HG02943 (cell line): Measurements from ENCODE around the gene FSCN2.

Source experiments
- ATAC-seq: cut with Tn5 transposase; IDR thresholded peaks from one replicate; pipeline ENCODE4 v1.9.1; 2021; ENCODE audit warnings: mild to moderate bottlenecking, low read depth, moderate library complexity; ENCODE audit not compliant: unreplicated experiment

FSCN2 gene, protein sequence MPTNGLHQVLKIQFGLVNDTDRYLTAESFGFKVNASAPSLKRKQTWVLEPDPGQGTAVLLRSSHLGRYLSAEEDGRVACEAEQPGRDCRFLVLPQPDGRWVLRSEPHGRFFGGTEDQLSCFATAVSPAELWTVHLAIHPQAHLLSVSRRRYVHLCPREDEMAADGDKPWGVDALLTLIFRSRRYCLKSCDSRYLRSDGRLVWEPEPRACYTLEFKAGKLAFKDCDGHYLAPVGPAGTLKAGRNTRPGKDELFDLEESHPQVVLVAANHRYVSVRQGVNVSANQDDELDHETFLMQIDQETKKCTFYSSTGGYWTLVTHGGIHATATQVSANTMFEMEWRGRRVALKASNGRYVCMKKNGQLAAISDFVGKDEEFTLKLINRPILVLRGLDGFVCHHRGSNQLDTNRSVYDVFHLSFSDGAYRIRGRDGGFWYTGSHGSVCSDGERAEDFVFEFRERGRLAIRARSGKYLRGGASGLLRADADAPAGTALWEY

DNA sequence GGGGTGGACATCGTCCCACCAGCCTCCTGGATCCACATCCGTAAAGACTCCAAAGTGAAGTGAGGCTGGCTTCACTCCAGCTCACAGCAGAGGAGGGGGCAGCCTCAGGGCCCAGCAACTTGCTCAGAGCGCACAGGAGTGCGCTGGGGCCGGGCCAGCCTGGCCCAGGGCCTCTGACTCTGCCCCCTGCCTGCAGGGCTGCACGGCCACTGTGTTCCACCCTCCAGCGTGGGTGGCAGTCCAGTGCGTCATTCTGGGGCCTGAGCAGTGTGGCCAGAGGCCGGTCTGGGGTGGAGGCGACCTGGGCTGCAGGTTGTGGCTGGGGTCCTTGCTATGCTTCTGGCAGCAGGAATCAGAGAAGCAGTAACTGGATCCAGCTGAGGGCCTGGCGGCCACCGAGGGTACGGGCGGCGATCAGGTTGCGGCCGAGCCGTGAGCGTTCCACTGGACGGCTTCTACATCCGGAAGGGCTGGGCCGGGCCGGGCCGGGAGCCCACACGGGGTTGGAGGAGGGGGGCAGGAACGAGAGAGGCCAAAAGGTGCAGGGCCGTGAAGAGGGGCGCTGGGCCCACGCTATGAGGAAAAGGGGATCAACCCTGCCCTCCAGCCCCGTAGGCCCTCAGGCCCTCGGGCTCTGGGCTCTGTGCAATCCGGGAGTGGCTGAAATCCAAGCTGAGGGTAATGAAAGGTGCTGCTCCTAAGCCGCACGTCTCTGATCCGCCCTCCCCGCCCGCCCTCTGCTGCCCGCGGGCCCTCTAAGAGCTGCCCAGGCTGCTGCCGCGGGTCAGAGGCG lies at the start of gene FSCN2:
TSS of gene FSCN2 (plus strand) at position 787 of the 793 bp plus-strand sequence. CDS start 155 bp downstream, outside the sequence.
- no peak for ATAC-seq

DNA sequence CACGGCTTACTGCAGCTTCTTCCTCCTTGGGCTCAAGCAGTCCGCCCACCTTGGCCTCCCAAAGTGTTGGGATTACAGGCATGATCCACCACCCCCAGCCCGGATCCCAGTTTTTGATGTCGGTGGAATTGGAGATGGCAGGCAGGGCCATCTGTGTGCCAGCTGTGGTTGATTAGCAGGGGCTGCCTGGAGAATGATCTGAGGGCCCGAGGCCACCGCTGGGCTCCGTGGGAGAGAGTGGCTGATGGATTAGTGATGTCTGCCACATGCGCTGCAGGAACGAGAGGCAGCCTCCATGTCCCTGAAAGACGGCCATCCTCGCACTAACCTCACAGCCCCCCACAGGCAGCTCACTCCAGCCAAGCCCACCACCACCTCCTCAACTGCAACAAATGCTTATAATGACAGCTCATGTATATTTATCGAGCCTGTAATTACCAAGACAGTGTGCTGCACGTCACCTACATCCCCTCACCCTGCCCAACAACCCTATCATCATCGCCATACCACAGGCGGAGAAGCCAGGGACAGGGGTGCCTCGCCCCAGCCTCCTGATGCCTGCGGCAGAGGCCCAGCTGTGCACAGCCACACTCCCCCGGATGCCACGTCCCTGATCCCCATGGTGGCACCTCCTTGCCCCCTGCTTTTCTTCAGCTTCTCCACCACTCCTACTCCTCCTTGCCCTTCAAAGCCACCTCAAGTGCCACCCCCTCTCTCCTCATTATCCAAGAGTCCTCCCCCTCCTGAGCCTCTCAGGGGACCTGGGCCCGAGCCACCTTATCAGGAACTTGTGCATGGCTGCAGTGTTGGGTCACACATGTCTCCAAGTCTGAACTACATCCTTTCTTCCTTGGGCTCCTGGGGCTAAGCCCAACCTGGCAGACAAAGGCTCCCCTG lies 48.8 kb upstream of the FSCN2 start:
- no peak for ATAC-seq

DNA sequence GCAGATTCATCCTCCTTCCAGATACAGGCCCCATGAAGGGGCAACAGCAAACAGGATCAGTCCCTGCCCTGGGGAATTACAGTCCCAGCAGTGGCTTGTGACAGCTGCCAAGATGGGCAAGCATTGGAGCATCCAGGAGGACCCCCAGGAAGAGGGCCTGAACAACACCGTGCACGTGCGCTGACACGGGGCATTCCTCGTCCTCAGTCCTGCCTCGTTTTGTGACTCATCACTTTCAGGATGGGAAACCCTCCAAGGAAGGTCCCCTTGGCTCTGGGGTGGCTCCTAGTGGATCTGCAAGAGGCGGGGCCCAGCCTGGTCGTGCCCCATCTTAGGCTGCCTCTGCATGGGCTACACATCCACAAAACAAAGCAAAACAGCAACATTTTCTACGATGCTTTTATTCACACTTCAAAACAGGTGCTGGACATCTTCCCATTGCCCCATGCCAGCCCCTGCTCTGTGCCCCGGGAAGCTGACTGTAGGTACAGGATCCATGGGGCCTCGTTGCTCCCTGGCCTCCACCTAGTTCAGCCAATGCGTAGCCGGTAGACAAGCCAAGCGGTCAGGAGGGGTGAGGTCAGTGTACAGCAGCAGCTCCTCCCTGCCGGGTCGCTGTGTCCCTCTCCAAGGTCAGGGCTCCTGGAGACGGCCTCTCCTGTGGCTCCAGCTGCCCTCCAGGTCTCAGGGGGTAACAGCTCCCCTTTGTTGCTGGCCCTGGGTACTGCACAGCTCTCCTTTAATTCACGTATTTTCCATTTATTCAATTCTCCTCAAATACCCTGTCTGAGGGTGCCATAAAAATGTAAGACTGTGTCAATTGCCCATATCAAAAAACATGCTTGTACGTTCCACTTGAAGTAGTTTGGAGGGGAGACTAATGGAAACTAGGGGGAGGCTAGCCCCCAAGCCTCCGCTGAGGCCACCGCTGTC lies 47.8 kb upstream of the FSCN2 start:
- ATAC-seq = no peak

DNA sequence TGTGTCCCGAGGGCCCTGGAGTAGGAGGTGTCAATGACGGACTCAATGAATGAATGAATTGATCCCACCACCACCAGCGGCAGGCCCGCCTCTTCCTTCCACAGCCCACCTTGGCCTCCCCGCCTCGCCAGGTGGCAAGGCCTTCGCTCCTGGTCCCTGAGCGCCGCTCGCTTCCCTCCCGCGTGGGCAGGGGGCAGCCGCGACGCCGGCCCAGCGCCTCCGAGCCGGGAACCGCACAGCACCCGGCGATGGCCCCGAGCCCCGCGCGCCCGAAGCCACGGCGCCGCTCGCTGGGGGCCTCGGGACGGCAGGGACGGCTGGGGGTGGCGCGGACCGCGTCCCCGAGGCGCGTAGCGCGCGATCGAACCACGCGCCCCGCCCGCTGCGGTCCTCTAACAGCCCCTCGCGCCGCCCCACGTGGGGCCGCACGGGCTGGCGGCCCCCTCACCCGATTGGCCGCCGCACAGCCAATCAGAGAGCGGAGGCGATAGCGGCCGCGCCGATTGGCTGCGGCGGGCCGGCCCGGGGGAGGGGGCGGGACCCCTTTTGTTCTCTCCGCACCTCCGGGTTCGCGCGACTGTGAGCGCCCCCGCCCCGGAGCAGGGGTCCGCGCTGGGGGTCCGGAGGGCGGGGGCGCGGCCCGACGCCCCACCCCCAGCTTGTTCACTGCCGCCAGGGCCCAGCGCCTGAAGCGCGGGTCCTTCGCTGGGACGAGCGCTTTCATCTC lies 46.9 kb upstream of the FSCN2 start:
- no peak for ATAC-seq

DNA sequence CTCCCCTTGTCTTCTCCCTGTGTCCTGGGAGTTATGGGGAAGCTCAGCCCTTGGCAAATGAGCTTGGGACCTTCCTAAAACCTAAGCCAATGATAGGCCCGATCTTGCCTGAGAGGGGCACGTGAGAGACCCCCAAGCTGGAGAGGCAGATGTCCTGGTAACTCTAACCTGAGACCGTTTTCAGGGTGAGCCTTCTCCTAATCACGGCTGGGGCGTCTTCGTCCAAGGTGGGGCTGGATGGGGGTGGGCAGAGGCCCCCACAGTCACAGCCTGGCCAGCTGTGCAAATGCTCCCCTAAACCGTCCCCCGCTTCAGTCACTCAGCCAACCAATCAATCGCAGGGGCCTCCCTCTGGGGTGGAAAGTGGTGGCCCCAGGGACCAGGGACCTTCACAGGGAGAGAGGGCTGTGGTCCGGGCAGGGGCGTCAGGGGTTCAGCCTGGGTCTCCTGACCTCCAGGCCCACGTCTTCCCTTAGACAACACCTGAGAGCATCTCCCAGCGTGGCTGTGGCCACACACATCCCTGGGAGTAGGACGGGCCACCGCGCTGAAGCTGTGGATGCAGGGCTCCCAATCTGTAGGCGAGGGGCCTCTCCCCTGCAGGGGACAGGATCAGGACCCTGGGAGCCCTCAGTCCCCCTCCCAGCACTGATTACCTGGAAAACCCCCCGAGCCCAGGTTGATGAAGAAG lies 46.2 kb upstream of the FSCN2 start:
- ATAC-seq = no peak

DNA sequence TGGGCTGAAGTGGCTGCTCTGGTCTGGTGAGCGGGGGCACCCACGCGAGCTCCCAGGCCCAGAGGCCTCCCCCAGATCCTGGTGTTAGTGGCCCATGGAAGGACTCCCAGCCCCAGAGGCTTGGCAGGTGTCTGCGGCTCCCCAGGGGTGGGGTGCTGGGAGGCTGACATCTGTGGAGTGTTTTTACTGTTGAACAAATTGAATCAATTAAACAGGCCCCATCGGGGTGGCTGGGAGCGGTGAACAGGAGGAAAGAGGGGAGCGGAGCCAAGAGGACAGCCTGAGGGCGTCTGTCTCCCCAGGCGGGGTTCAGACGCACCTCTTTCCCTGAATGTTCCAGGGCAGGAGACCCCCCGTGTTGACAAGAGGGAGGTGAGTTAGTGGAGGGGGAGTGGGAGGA lies 45.5 kb upstream of the FSCN2 start:
- ATAC-seq = no peak

DNA sequence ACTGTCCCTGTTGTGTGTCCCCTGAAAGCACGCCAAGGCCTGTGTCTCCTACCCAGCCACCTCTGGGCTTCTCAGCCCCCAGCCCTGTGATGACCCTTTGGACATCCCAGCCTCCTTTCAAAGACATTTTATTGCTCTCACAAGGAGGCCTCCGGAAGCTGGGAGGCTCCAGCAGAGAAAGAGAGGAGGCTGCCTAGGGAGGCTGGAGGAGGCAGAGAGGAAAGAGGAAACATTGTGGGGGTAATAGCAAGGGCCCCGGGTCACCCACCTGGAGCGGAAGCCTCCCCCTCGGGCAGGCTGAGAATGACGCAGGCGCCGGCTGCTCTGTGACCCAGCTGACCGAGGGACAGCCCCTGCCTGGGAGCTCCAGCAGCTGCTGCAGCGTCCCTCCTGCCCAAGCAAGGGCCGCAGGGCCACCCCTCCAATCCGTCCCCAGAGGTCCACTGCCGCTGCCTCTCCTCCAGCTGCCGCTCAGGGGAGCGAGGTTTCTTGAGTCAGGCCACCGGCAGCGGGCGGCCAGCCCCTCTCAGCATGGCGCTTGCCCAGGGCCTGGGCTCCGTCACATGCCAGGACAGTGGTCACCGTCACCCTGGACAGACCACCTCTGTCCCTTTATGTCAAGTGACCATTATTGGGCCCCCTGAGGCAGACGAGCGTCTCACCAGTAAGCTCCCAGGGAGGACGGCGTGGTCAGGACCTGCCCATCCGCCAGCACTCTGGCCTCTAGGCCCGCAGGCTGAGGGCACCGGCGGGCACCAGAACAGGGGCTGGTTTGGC lies 44.9 kb upstream of the FSCN2 start:
- no peak for ATAC-seq

DNA sequence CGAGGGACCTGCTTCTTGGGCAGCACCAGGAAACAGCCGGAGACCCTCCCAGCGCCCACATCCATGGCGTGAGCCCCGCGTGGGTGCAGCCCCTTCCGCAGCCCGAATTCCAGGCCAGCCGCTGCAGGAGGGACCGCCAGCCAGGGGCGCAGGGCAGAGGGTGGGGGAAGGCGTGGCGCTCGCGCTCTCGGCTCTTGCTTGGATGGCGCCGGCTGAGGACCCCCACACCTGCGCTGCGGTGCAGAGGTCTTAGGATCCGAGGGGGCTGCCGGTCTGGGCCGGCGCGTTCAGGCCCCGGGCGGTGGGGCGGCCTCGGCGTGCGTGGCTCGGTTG lies 44.3 kb upstream of the FSCN2 start:
- no peak for ATAC-seq

DNA sequence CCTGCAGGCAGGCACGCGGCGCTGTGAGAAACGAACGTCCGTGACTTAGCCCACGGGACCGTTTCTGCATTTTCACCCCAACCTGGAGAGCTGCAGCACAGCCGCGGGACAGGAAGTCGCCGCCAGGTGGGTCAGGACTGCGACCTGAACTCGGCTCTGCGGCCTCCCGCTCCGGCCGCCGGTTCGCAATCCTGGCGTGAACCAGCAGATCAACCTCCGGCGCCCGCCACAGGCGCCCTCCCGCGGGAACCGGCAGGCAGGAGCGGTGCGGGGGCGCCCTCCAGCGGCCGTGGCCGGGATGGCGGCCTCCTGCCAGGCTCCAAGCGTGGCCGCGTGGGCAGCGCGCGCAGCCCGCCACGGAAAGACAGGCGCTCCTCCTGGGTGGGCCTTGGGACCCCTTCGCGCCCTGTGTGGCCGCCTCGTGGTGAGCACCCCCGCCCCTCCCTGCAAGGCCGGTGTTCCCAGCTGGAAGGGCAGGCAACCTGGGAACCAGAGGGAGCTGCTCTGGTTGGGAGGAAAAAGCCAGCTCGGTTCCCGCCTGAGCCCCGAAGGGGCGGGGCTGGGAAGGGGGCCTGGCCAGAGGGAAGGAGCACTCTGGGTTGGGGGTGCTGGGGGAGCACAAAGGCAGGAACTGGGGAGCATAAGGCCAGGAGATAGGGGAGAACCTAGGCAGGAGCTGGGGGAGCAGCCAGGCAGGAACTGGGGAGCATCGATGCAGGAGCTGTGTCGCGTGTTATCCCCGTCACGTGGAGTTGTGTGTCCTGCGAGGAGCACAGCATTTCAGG lies 43.8 kb upstream of the FSCN2 start:
- peak; percentile 58 for ATAC-seq

DNA sequence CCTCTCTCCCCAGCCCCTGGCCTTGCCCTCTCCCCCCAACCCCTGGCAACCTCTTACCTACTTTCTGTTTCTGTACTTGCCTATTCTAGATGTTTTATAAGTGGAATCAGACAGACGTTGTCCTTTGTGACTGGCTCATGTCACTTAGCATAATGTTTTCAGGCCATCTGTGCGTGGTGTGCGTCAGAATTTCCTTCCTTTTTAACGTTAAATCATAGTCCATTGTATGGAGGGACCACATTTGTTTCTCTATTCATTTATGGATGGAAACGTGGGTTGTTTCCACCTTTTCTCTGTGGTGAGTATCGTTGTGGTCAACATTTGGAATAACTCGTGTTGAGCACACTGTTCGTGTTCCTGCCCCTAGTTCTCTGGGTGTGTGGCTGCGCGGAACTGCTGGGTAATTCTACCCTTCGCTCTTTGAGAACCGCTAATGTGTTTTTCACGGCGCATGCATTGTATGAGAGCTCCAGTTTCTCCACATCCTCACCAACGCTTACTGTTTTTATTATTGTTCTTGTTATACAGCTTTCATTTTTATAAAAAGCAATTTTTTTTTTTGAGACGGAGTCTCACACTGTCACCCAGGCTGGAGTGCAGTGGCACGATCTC lies 41.9 kb upstream of the FSCN2 start:
- ATAC-seq = no peak

DNA sequence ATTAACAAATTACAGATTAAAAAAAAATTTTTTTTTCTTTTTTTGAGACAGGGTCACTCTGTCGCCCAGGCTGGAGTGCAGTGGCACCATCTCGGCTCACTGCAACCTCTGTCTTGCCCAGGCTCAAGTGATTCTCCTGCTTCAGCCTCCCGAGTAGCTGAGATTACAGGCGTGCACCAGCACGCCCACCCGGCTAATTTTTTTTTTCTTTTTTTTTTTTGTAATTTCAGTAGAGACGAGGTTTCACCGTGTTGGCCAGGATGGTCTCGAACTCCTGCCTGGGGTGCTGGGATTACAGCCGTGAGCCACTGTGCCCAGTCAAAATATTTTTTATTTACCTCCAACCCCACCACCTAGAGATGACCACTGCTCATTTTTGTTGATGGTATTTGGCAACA lies 41.1 kb upstream of the FSCN2 start:
- no peak for ATAC-seq

DNA sequence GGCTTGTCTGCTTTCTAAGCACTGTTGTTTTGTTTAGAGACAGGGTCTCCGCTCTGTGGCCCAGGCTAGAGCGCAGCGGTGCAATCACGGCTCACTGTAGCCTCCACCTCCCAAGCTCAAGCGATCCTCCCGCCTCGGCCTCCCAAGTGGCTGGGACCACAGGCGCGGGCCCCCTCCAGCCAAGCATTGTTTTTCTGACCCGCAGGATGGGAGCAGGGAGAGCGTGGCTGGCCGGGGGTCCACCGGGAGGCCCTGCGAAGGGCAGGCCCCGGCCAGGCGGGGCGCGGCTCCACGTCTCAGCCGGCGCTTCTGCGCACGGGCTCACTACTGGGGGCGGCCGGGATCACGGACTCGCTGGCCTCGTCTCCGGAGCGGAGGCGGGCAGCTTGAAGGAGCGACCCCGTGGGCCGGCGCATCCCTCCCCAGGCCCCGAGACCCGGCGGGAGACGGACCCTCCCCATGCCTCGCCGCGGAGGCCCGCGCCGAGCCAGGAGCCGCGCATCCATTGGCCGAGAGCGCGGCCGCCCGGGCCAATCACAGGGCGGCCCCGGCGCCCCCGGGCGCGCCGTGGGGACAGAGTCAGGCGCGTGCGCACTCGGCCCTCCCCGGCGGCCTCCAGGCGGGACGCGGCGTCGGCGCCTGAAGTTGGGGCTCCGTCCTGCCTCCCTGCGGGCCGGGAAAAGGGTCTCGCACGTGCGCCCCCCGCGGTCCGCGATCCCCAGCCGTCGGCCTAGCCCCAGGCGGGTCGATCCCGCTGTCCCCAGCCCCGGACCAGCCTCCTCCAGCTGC lies 40.5 kb upstream of the FSCN2 start:
- ATAC-seq = no peak

DNA sequence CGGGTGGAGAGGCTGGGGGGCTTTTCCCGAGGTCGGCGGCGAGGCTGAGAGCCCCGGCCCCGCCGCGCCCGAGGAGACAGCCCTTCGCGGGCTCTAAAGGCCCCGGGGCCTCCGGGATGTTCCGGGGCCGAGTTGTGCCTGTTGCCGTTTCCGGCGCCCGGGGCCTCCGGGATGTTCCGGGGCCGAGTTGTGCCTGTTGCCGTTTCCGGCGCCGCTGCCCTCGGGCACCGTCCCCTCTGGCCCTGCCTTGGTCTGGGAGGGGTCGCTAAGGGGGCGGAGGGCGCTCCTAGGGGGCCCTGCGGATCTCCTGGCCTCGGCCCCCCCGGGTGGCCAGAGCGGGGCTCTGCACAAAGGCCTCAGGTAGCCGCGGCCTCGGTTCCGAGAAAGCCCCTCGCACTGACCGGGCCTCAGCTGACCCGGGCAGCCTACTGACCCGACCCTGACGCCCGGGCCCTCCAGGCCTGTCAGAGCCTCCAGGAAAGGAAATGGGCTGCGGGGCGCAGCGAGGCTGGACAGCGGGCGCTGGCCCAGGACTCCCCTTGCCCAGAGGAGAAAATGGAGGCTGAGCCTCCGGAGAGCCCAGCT lies 39.8 kb upstream of the FSCN2 start:
- ATAC-seq = no peak

DNA sequence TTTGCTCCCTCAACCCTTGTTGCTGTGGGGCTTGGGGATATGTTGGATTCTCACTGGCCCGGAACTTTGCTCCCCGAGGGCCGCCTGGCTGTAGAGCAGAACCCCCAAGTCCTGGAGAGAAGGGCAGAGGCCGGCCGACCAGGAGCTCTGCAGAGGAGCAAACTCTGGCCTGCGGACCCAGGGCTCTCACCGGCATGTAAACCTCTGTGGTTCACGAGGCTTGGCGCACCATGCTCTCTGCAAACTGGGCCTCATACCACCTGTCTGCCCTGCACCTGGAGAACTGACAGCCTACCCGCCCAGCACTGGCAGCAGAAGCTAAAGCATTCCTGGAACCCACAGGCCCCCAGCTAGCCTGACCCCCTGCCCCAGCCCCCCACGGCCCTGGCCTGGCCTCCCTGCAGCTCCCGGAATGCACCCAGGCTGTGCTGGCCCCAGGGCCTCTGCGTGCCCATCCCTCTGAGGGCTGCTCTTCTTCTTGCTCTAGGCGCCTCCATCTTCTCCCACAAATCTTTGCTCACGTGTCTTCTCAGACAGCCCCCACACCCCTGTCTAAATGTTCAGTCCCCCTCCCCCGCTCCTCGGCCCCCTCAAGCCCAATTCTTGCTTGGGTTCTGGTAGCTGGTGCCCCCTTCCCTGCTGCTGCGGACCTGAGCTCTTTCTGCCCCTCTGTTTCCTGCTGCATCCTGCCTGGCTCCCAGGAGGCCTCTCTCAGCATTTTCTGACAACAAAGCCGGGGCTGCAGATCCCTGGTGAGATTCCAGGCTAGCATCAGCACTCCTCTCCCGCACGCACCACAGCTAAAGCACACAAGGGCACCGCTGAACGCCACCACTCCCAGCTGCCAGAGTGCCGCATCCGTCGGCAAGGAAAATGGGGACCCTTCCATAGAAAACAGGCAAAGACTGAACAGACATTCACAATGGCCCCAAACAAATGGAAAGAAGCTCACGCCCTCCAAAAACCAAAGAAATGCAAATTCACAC lies 38.9 kb upstream of the FSCN2 start:
- ATAC-seq = no peak
